ENCODE results near the gene WDR54.
"Not testable (repeated sequence)": the region's sequence is repeated elsewhere in the genome, so short reads cannot be mapped to it uniquely, and the experiment has no call there.

WDR54 gene

GRCh38 chr2:74447230-74447999, 25.9 kb downstream of the WDR54 start:
- no peak for FAIRE-seq
- no peak for DNase-seq (ENCODE audit: extremely low spot score, insufficient read length, low read depth)

- FAIRE-seq (no peak), DNase-seq (ENCODE audit: extremely low spot score, insufficient read length, low read depth) (no peak)
Observed at GRCh38 chr2:74448771-74449170, 27.2 kb downstream of the WDR54 start.

- DNase-seq (ENCODE audit: extremely low spot score, insufficient read length, low read depth) = no peak
- no peak for FAIRE-seq
Observed at GRCh38 chr2:74450570-74451190, 29.1 kb downstream of the WDR54 start.

GRCh38 chr2:74454654-74455511, 33.4 kb downstream of the WDR54 start, which contains the start of gene INO80B:
TSS of gene INO80B (plus strand) at chr2:74455087. CDS start at chr2:74455117, 30 bp downstream.
- FAIRE-seq (peak; percentile 99), DNase-seq (ENCODE audit: extremely low spot score, insufficient read length, low read depth) (no peak)

- FAIRE-seq (no peak), DNase-seq (ENCODE audit: extremely low spot score, insufficient read length, low read depth) (no peak)
Observed at GRCh38 chr2:74457129-74457548, 35.6 kb downstream of the WDR54 start.

GRCh38 chr2:74457549-74458131, 36.1 kb downstream of the WDR54 start:
- DNase-seq (ENCODE audit: extremely low spot score, insufficient read length, low read depth) = no peak
- FAIRE-seq = no peak

- FAIRE-seq (peak; percentile 99), DNase-seq (ENCODE audit: extremely low spot score, insufficient read length, low read depth) (peak; percentile 88)
Observed at GRCh38 chr2:74458132-74458937, 36.8 kb downstream of the WDR54 start, which contains the start of gene WBP1. TSS of gene WBP1 (plus strand) at chr2:74458438. CDS start at chr2:74458603, 165 bp downstream.

- DNase-seq (ENCODE audit: extremely low spot score, insufficient read length, low read depth) (no peak), FAIRE-seq (no peak)
Observed at GRCh38 chr2:74458938-74459363, 37.4 kb downstream of the WDR54 start.

GRCh38 chr2:74459503-74460118, 38.1 kb downstream of the WDR54 start:
- not testable (repeated sequence) for FAIRE-seq; DNase-seq (ENCODE audit: extremely low spot score, insufficient read length, low read depth)

GRCh38 chr2:74460187-74460586, 38.7 kb downstream of the WDR54 start:
- FAIRE-seq; DNase-seq (ENCODE audit: extremely low spot score, insufficient read length, low read depth): not testable (repeated sequence)

- DNase-seq (ENCODE audit: extremely low spot score, insufficient read length, low read depth) (no peak), FAIRE-seq (no peak)
Observed at GRCh38 chr2:74461187-74462053, 39.9 kb downstream of the WDR54 start.

- no peak for FAIRE-seq
- no peak for DNase-seq (ENCODE audit: extremely low spot score, insufficient read length, low read depth)
Observed at GRCh38 chr2:74462054-74462785, 40.7 kb downstream of the WDR54 start.

- no peak for FAIRE-seq
Observed at GRCh38 chr2:74462786-74463105, 41.2 kb downstream of the WDR54 start.

GRCh38 chr2:74464406-74464805, 42.9 kb downstream of the WDR54 start:
- DNase-seq (ENCODE audit: extremely low spot score, insufficient read length, low read depth) (no peak), FAIRE-seq (no peak)

More at GRCh38 chr2:74462786-74463105, 41.2 kb downstream of the WDR54 start:
- DNase-seq (ENCODE audit: extremely low spot score, insufficient read length, low read depth) = no peak

- not testable (repeated sequence) for FAIRE-seq
Observed at GRCh38 chr2:74470742-74471141, 49.2 kb downstream of the WDR54 start.

GRCh38 chr2:74471332-74472065, 50.0 kb downstream of the WDR54 start:
- FAIRE-seq (no peak), DNase-seq (ENCODE audit: extremely low spot score, insufficient read length, low read depth) (no peak)

More at GRCh38 chr2:74470742-74471141, 49.2 kb downstream of the WDR54 start:
- DNase-seq (ENCODE audit: extremely low spot score, insufficient read length, low read depth) = not testable (repeated sequence)
